K562 (cell line): ENCODE data around the gene TEX35. TPM values are rescaled to one million over a fixed set of nuclear protein-coding genes. Genes with fewer than 3 reads are reported as not detected.

Experiments used
- ATAC-seq: fragments of 200-7000 bp; cut with Tn5 transposase; 3 replicates; pipeline ENCODE4 v1.9.1; 2020; ENCODE audit warnings: moderate library complexity
- BruUV-seq: library from RNA; stranded (reverse); fragments of 400-500 nt; replicated peaks from 2 replicates; lab custom pipeline; 2021; lab: Mats Ljungman, UMichigan
- CTCF ChIA-PET: fragments of 300-600 bp; formaldehyde crosslinking; extraction: SDS; loops from one replicate; lab custom pipeline; 2021; ENCODE audit warnings: low intra/inter-chr PET ratio; lab: Yijun Ruan, JAX
- POLR2A ChIA-PET: fragments of 300-600, 350-650 bp; sonication (Branson Sonifier 250); formaldehyde crosslinking; extraction: SDS; loops from one replicate; lab custom pipeline; 2021; ENCODE audit warnings: antibody characterized with exemption, inconsistent platforms; lab: Yijun Ruan, JAX
- DNase-seq, 4 experiments: peaks; one replicate each; pipeline versions ENCODE4 v3.0.0 to v3.0.0-alpha.2; 2011 to 2018; ENCODE audit warnings: low spot score in 3 of 4, mixed read lengths in 3 of 4; ENCODE audit errors: extremely low read depth in 1 of 4
- FAIRE-seq: peaks from 2 replicates; lab custom pipeline; 2011; peaks lifted over from hg19 to GRCh38; lab: Jason Lieb, UNC
- H2AFZ ChIP-seq: 2 replicates; pipeline ENCODE4 v1.6.0; 2011; ENCODE audit warnings: low read depth, low read length, control low read depth, inconsistent platforms
- H3K27ac ChIP-seq: fragments of 200-600 bp; 3 replicates; pipeline ENCODE4 v1.8.0; 2011; ENCODE audit warnings: low read depth, mild to moderate bottlenecking, control low read depth, inconsistent platforms, low read length, moderate library complexity, mixed read lengths; ENCODE audit errors: extremely low read depth
- H3K27me3 ChIP-seq, 2 experiments: fragments of 300-600 bp in 1 of 2; 2 replicates in 1 of 2; 3 replicates in 1 of 2; pipeline versions ENCODE4 v1.6.0 to v1.8.0; 2011; ENCODE audit warnings: inconsistent platforms in 2 of 2, low read length in 2 of 2, mild to moderate bottlenecking in 1 of 2, mixed read lengths in 1 of 2, moderate library complexity in 1 of 2; ENCODE audit not compliant: control insufficient read depth in 2 of 2, insufficient read depth in 2 of 2
- H3K36me3 ChIP-seq: fragments of 300-600 bp; 3 replicates; pipeline ENCODE4 v1.8.0; 2011; ENCODE audit warnings: mild to moderate bottlenecking, low read length, inconsistent platforms; ENCODE audit not compliant: control insufficient read depth, insufficient read depth
- H3K4me1 ChIP-seq, 2 experiments: fragments of 200-600 bp in 1 of 2; replicated peaks in 1 of 2; 2 replicates in 1 of 2; 3 replicates in 1 of 2; pipeline versions ENCODE4 v1.5.1 to v1.8.0; 2011; ENCODE audit warnings: inconsistent platforms in 2 of 2, low read length in 2 of 2, mild to moderate bottlenecking in 1 of 2, mixed read lengths in 1 of 2, moderate library complexity in 1 of 2; ENCODE audit not compliant: control insufficient read depth in 2 of 2, insufficient read depth in 2 of 2
- H3K4me2 ChIP-seq: 2 replicates; pipeline ENCODE4 v1.6.1; 2011; ENCODE audit warnings: low read length, control low read depth, inconsistent platforms, mixed read lengths; ENCODE audit not compliant: insufficient read depth
- H3K4me3 ChIP-seq: fragments of 200-600 bp; sonication (generic), shearing (Covaris generic); 2 replicates; pipeline ENCODE4 v1.5.1; 2016; ENCODE audit warnings: control low read depth, inconsistent platforms
- H3K79me2 ChIP-seq: fragments of 200-600 bp; 3 replicates; pipeline ENCODE4 v1.8.0; 2011; ENCODE audit warnings: low read length, inconsistent platforms; ENCODE audit not compliant: control insufficient read depth, insufficient read depth
- H3K9ac ChIP-seq, 2 experiments: 2 replicates each; pipeline versions ENCODE4 v1.6.0 to v1.6.1; 2011; ENCODE audit warnings: low read depth in 2 of 2, low read length in 2 of 2, control low read depth in 1 of 2, inconsistent platforms in 1 of 2, mild to moderate bottlenecking in 1 of 2, mixed read lengths in 1 of 2; ENCODE audit not compliant: insufficient read depth in 1 of 2
- H3K9me1 ChIP-seq: one replicate; pipeline ENCODE4 v1.6.0; 2011; ENCODE audit warnings: inconsistent platforms, mild to moderate bottlenecking, low read length, moderate library complexity; ENCODE audit not compliant: control insufficient read depth, insufficient read depth
- H3K9me3 ChIP-seq: replicated peaks from 2 replicates; pipeline ENCODE4 v1.5.1; 2011; ENCODE audit warnings: low read depth, low read length, inconsistent platforms; ENCODE audit not compliant: control insufficient read depth, insufficient read depth
- H4K20me1 ChIP-seq: replicated peaks from 2 replicates; pipeline ENCODE4 v1.6.1; 2011; ENCODE audit warnings: low read length, inconsistent platforms, mixed read lengths; ENCODE audit not compliant: control insufficient read depth, insufficient read depth
- TAF7 ChIP-seq: fragments of 450-650 bp; IDR thresholded peaks from 2 replicates; pipeline ENCODE4 v1.6.1; 2016; ENCODE audit warnings: missing genetic modification characterization, missing compliant biosample characterization
- TEAD1 ChIP-seq, 2 experiments: fragments of 450-650 bp in 1 of 2; sonication (generic) in 1 of 2; formaldehyde crosslinking; IDR thresholded peaks; 2 replicates each; pipeline versions ENCODE4 v1.4.0 to v1.8.0; 2020 to 2022; ENCODE audit warnings: mild to moderate bottlenecking in 2 of 2, missing genetic modification reagents in 1 of 2
- ZFP1 ChIP-seq: fragments of 450-650 bp; formaldehyde crosslinking; IDR thresholded peaks from 2 replicates; pipeline ENCODE4 v1.4.0; 2020; ENCODE audit warnings: mild to moderate bottlenecking, mixed read lengths
- ZNF436 ChIP-seq: fragments of 250-450, 450-650 bp; sonication (Bioruptor Pico); formaldehyde crosslinking; IDR thresholded peaks from 2 replicates; pipeline ENCODE4 v1.7.0; 2020; ENCODE audit warnings: mild to moderate bottlenecking
- ZNF444 ChIP-seq: fragments of 250-450 bp; sonication (Bioruptor Pico); IDR thresholded peaks from 2 replicates; pipeline ENCODE4 v1.4.0; 2020; ENCODE audit warnings: mild to moderate bottlenecking, moderate library complexity
- ZNF76 ChIP-seq: fragments of 250-450 bp; sonication (Bioruptor Pico); IDR thresholded peaks from 2 replicates; pipeline ENCODE4 v1.4.0; 2020; ENCODE audit warnings: mild to moderate bottlenecking, moderate library complexity, borderline replicate concordance
- WGBS: fragments of 100-300 bp; shearing (Covaris generic); methylation state at CpG from one replicate; pipeline ENCODE4 v1.1.6; 2016; ENCODE audit warnings: low coverage, mixed read lengths; ENCODE audit not compliant: insufficient coverage; ENCODE audit errors: missing lambda C conversion rate; 5-methylcytosine and 5-hydroxymethylcytosine counted together
- in situ Hi-C: fragments of 300-500 bp; cut with MboI; formaldehyde crosslinking; loops from 4 replicates; pipeline ENCODE4 v1.15.0; 2018; ENCODE audit warnings: inconsistent platforms, mixed read lengths
- intact Hi-C: fragments of 100-400 bp; cut with micrococcal nuclease; formaldehyde crosslinking; loops from 2 replicates; pipeline ENCODE4 v1.14.2; 2022
- polyA plus RNA-seq, 8 experiments: library from polyadenylated mRNA; depleted of rRNA in 4 of 8; stranded (reverse) in 5 of 8; unstranded in 3 of 8; fragments of >200 nt; fragmentation: Nextera tagmentation in 2 of 8; fragmentation: Illumina TruSeq in 1 of 8; extraction: Ambion mirVana in 2 of 8; extraction: Trizol in 1 of 8; gene quantifications; 2 replicates each; pipeline versions ENCODE4 v1.2.1 to v1.2.3, GENCODE V29; 2011 to 2014; ENCODE audit warnings: inconsistent platforms in 1 of 8, missing spikeins in 1 of 8
- total RNA-seq, 7 experiments: library from RNA; depleted of rRNA in 6 of 7; stranded (reverse); fragments of >200 nt in 6 of 7; fragmentation: Illumina TruSeq in 2 of 7; extraction: Trizol in 2 of 7; gene quantifications; 2 replicates each; pipeline versions ENCODE4 v1.2.1 to v1.2.3, GENCODE V29; 2011 to 2021; ENCODE audit warnings: low replicate concordance in 1 of 7

The TEX35 gene
- total and polyA plus RNA-seq, 9 of the 15 experiments (the other 6 are each of a cell fraction or from before 2014, with no cell fraction given), result not detected

DNA sequence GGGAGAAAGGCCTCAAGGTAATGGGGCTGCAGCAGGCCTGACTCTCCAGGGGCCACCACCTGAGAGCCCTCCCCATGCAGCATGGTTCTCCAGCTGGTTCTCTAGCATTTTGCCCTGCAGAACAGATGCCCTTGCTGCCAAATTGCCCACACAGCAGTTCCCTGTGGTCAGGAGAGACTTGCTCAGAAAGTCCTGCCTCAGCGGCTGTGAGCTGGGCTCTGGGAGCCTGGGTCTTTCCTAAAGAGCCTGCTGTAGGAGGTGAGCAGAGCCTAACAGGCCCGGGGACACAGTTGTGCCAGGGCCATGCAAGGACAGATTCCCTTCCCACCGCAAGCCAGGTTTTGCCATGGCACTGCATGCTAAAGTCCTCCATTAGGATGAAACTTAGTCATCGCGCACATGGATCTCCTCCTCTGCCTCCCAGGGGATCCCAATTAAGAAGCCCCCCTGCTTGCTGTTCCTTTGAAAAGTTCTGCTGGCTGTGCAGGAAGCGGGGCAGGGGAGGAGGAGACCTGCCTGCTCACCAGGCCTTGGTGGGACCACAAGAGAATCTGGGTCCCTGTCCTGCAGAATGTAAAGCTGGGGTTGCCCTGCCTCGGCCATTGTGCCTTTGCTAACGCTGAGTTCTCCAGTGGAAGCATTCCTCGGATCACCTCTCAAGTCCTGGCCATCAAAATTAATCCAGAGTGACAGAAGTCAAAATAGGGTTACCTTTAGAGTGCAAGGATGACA lies 21.4 kb downstream of the TEX35 start:
- H3K27me3 ChIP-seq, result peaks cover 15 to 57% of the 10 kb centered on the region in 2 experiments; a peak in 4 of 5 replicates
- ChIA-PET POLR2A (interaction anchor here (0.5 to 0.7 kb wide), 2 partner anchors 14 to 218 kb away, joined by 3 read pairs; no protein-coding TSS in a partner anchor), CTCF (no interaction called here)
- no peak overlapping the region for H3K27ac ChIP-seq
- no TSS peak for BruUV-seq
- no peaks in the 10 kb centered on the region; the same call in 1 of the 2 replicates for H4K20me1 ChIP-seq
- 0% methylated on average over 9 of the region's 9 CpGs for WGBS
- H3K9me1 ChIP-seq, result peaks cover 5% of the 10 kb centered on the region
- intact Hi-C loops (no loop called here), in situ Hi-C loops (loop anchor here (5.0 to 25.0 kb wide), 3 partner anchors 228 to 828 kb away; partner anchors contain the start of gene AXDND1)
- no peak for ATAC-seq
- H3K36me3 ChIP-seq, result no peaks in the 10 kb centered on the region
- H3K4me3 ChIP-seq, result no peak overlapping the region
- no peak for DNase-seq
- H3K9ac ChIP-seq, result no peak overlapping the region
- FAIRE-seq, result no peak
- no peak overlapping the region for H3K4me2 ChIP-seq
- no peak overlapping the region for H2AFZ ChIP-seq
- TF ChIP-seq ZFP1, result no peak
- no peak for TF ChIP-seq ZNF76 (CRISPR knock-in tag)
- no peak for TF ChIP-seq TAF7 (tag)
- TF ChIP-seq TEAD1 (CRISPR knock-in tag; IDR thresholded peaks at IDR 0.05), result no peak
- no peak for TF ChIP-seq ZNF444 (CRISPR knock-in tag)
- TF ChIP-seq ZNF436 (CRISPR knock-in tag), result no peak
- TF ChIP-seq, all 486 proteins: peak for 0
- no peaks in the 10 kb centered on the region for H3K9me3 ChIP-seq
- H3K4me1 ChIP-seq, result no peaks in the 10 kb centered on the region; a peak in 1 of 5 replicates
- no peaks in the 10 kb centered on the region for H3K79me2 ChIP-seq
